Measurements from ENCODE around the gene RNF148. TPM values are rescaled to one million over a fixed set of nuclear protein-coding genes. Genes with fewer than 3 reads are reported as not detected.

Gene RNF148
- total RNA-seq, 2 experiments from 2014 or later, result not detected

GRCh38 chr7:122724366-122724765, 21.6 kb upstream of the RNF148 start:
- Mint-ChIP-seq H3K36me3 (ENCODE audit: low read depth) (no peaks in the 10 kb centered on the region), H3K4me3 (no peak overlapping the region), H3K9me3 (peaks cover 16% of the 10 kb centered on the region), H3K27ac (no peak overlapping the region), H3K4me1 (ENCODE audit: low read depth) (no peaks in the 10 kb centered on the region), H3K27me3 (no peaks in the 10 kb centered on the region)
- ATAC-seq (no peak), DNase-seq (no peak)
- intact Hi-C loops (cut with micrococcal nuclease), result no loop called here
- POLR2A ChIA-PET, result no interaction called here
- no peak for TF ChIP-seq CTCF (IDR thresholded peaks at IDR 0.05)
- CTCF ChIA-PET, result no interaction called here

- Mint-ChIP-seq H3K9me3 (peaks cover 9% of the 10 kb centered on the region), H3K36me3 (ENCODE audit: low read depth) (no peaks in the 10 kb centered on the region), H3K4me1 (ENCODE audit: low read depth) (no peaks in the 10 kb centered on the region), H3K27me3 (no peaks in the 10 kb centered on the region), H3K27ac (no peak overlapping the region), H3K4me3 (no peak overlapping the region)
- DNase-seq (no peak), ATAC-seq (no peak)
- ChIA-PET CTCF (no interaction called here), POLR2A (interaction anchor here (0.6 kb wide), 1 partner anchor 741 kb away, joined by 3 read pairs; no protein-coding TSS in a partner anchor)
- intact Hi-C loops (cut with micrococcal nuclease), result no loop called here
- TF ChIP-seq CTCF (IDR thresholded peaks at IDR 0.05), result no peak
Observed at GRCh38 chr7:122719010-122719578, 16.4 kb upstream of the RNF148 start.

GRCh38 chr7:122717356-122718089, 14.8 kb upstream of the RNF148 start:
- intact Hi-C loops (cut with micrococcal nuclease), result no loop called here
- no peaks in the 10 kb centered on the region for H3K36me3 Mint-ChIP-seq (ENCODE audit: low read depth)
- POLR2A ChIA-PET, result no interaction called here
- CTCF ChIA-PET, result no interaction called here
- TF ChIP-seq CTCF (IDR thresholded peaks at IDR 0.05), result no peak
- no peaks in the 10 kb centered on the region for H3K27me3 Mint-ChIP-seq
- no peak overlapping the region for H3K4me3 Mint-ChIP-seq
- peaks cover 7% of the 10 kb centered on the region for H3K9me3 Mint-ChIP-seq
- H3K27ac Mint-ChIP-seq, result no peak overlapping the region
- ATAC-seq (no peak), DNase-seq (no peak)
- no peaks in the 10 kb centered on the region for H3K4me1 Mint-ChIP-seq (ENCODE audit: low read depth)

- POLR2A ChIA-PET, result no interaction called here
- Mint-ChIP-seq H3K9me3 (no peaks in the 10 kb centered on the region), H3K27ac (no peak overlapping the region), H3K4me1 (ENCODE audit: low read depth) (no peaks in the 10 kb centered on the region), H3K27me3 (no peaks in the 10 kb centered on the region), H3K36me3 (ENCODE audit: low read depth) (no peaks in the 10 kb centered on the region), H3K4me3 (no peak overlapping the region)
- no peak for TF ChIP-seq CTCF (IDR thresholded peaks at IDR 0.05)
- no peak for DNase-seq
- ATAC-seq, result no peak
- CTCF ChIA-PET, result no interaction called here
- intact Hi-C loops (cut with micrococcal nuclease), result no loop called here
Observed at GRCh38 chr7:122715183-122715582, 12.5 kb upstream of the RNF148 start.

- no peak for ATAC-seq
- no peaks in the 10 kb centered on the region for H3K36me3 Mint-ChIP-seq (ENCODE audit: low read depth)
- TF ChIP-seq CTCF (IDR thresholded peaks at IDR 0.05), result no peak
- no peak overlapping the region for H3K4me3 Mint-ChIP-seq
- no peaks in the 10 kb centered on the region for H3K9me3 Mint-ChIP-seq
- no peaks in the 10 kb centered on the region for H3K27me3 Mint-ChIP-seq
- ChIA-PET CTCF (no interaction called here), POLR2A (no interaction called here)
- no peaks in the 10 kb centered on the region for H3K4me1 Mint-ChIP-seq (ENCODE audit: low read depth)
- intact Hi-C loops (cut with micrococcal nuclease), result no loop called here
- no peak for DNase-seq
- no peak overlapping the region for H3K27ac Mint-ChIP-seq
Observed at GRCh38 chr7:122710916-122711315, 8.2 kb upstream of the RNF148 start.
